ENCODE results near the gene VPREB1.
"Not testable (repeated sequence)": the region's sequence is repeated elsewhere in the genome, so short reads cannot be mapped to it uniquely, and the experiment has no call there.

VPREB1 gene

DNA sequence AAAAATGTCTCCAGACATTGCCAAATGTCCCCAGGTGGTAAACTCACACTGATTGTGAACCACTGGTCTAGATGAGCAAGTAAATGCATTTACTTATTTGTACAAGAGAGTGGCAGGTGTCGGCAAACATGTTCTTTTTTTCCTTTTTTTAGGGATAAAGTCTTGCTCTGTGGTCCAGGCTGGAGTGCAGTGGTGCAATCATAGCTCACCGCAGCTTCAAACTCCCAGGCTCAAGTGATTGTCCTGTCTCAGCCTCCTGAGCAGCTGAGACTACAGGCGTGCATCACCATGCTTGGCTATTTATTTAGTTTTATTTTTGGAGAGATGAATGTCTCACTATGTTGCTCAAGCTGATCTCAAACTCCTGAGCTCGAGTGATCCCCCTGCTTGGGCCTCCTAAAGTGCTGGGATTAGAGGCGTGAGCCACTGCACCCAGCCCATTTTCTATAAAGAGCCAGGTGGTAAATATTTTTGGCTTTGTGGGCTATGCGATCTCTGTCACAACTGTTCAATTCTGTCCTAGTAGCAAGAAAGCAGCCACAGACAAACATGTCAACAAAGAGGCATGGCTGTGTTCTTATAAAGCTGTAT, 1.4 kb downstream of the VPREB1 start:
- DNase-seq (ENCODE audit: low read depth in 3 of 3) = no peak

DNA sequence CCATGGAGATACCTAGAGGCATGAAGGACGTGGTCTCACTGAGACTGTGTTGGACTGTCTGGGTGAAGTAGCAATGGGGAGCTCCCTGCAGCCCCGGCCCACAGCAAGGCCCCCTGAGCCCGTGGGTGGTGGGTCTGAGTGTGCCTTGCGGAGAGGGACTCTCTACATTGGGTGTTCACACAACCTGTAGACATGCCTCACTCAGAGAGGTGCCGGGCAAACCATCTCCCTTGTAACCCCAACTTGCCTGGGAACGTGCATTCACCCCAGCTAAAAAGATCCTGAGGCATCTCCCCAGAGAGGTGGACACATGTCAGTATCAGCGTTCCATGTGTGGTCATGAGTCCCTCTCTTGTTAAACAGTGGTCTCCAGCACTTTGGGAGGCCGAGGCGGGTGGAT, 2.1 kb downstream of the VPREB1 start:
- DNase-seq (ENCODE audit: low read depth in 3 of 3) = no peak

DNA sequence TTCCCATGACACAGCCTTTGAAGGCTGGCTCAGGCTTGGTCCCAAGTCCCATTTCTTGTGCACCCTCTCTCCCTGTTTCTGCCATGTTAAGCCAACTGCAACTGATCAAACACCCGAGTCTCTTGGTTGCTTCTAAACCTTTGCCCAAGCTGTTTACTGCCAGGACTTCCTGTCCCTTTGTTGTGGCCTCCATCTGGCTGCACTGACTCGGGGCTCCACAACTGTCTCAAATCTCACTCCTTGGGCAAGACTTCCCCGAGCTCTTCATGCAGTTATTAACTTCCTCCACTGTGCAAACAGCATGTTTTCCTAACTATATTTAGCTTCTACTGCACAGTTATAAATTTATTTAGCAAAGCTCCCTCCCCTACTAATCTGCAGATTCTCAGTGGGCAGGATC, 4.3 kb downstream of the VPREB1 start:
- DNase-seq (ENCODE audit: low read depth in 3 of 3) = no peak

DNA sequence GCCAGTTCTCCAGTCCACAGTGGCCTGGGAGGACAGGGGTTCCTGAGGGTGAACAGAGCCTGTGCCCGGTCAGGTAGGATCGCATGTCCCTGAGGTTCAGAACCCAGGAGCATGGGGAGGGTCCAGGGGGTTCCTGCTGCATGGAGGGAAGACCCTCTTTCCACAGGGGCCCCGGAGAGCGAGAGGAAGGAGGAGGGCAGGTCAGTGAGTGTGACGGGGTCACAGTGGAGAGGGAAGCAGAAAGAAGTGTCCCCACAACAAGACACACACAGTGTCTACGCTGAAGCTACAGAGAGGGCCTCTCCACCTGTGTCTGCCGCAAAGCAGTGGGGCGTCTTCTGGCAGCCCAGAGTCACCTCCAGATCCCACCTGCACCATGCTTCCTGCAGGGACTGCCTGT, 6.1 kb downstream of the VPREB1 start:
- DNase-seq (ENCODE audit: low read depth in 3 of 3) = not testable (repeated sequence)

DNA sequence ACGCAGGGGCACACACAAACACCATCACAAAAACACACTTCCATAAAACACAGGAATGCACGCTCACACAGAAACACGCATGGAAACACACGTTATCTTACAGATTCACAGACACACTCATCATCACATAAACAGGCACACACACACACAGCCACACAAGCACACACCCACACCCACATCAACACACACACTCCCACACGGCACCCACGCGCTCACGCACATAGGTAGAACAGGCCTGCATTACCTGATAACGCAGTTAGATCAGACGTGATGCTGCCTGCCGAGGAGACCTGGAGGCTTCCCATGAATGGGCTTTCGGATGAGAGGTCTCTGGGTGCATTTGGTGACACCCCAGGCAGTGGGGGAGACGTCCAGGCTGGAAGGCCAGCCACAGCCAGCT, 11.5 kb downstream of the VPREB1 start:
- not testable (repeated sequence) for DNase-seq (ENCODE audit: low read depth in 3 of 3)

DNA sequence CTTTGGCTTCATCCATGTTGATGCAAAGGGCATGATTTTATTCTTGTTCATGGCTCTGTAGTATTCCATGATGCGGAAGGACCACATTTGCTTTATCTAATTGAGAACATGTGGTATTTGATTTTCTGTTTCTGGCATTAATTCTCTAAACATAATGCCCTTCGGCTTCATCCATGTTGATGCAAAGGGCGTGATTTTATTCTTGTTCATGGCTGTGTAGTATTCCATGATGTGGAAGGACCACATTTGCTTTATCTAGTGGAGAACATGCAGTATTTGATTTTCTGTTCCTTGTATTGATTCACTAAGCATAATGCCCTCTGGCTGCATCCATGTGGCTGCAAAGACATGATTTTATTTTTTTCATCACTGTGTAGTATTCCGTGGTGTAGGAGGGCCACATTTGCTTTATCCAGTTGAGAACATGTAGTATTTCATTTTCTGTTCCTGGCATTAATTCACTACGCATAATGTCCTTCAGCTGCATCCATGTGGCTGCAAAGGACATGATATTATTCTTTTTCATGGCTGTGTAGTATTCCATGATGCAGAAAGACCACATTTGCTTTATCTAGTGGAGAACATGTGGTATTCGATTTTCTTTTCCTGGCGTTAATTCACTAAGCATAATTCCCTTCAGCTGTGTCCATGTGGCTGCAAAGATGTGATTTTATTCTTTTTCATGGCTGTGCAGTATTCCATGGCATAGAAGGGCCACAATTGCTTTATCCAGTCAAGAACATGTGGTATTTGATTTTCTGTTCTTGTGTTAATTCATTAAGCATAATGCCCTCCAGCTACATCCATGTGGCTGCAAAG, 14.2 kb downstream of the VPREB1 start:
- not testable (repeated sequence) for DNase-seq (ENCODE audit: low read depth in 3 of 3)

DNA sequence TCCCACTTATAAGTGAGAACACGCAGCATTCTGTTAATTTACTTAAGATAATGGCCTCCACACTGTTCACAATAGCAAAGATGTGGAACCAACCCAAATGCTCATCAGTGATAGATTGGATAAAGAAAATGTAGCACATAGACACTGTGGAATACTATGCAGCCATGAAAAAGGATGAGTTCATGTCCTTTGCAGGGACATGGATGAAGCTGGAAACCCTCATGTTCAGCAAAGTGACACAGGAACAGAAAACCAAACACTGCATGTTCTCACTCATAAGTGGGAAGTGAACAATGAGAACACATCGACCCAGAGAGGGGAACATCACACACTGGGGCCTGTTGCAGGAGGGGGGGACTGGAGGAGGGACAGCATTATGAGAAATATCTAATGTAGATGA, 15.6 kb downstream of the VPREB1 start:
- not testable (repeated sequence) for DNase-seq (ENCODE audit: low read depth in 3 of 3)

DNA sequence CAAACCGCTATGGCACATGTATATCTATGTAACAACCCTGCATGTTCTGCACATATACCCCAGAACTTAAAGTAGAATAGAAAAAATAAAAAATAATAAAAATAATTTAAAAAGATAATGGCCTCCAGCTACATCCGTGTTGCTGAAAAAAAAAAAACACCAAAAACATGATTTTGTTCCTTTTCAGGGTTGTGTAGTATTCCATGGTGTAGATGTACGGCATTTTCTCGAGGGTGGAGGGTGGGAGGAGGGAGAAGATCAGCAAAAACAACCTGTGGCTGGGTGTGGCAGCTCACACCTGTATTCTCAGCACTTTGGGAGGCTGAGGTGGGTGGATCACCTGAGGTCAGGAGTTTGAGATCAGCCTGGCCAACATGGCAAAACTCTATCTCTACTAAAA, 16.0 kb downstream of the VPREB1 start:
- DNase-seq (ENCODE audit: low read depth in 3 of 3) = not testable (repeated sequence)

DNA sequence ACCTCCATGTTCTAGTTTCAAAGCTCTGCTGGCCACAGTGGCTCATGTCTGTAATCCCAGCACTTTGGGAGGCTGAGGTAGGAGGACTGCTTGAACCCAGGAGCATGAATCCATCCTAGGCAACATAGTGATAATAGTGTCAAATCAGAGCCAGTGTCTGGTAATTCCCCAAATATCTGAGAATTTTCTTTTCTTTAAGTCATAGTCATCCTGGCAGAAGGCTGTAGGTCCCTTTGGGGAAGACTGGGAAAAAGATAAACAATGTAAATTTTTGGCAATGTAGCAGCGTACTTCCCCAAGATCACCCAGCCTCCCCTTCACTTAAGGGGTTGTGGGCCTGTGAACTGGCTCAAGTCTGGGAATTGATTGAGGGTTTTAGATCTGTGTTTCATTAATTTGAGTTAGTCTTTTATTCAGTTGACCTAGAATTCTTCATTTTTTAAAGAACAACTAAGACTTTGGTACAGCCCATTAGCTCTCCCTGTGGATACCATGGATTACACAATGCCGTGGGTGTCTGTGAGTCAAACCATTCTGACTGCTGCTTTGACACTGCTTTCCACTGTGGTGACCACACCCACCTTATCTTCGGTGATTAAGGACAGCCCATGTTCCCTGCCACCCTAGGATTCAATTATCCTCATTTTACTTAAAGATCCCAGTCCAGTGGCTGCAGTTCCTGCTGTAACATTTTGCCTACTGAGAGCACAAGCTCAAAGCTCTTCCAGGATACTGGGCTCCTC, 17.9 kb downstream of the VPREB1 start:
- not testable (repeated sequence) for DNase-seq (ENCODE audit: low read depth in 3 of 3)

DNA sequence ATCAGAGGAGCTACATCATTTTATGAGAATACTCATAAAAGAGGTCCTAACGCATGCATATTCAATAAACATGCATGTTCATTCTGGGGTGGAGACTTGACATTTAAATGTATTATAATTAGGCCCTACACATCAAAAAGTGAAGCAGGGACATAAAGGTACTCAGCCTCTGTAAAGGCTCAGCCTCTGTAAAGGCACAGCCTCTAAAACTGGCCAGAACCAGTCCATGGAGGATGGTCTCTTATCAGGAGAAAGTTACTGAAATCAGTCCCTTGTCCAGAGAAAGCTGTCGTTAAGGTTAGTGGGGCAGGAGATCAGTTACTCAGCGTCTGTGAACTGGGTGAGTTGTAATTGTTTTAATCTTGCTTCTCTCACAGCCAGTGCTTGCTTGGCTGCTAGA, 19.2 kb downstream of the VPREB1 start:
- not testable (repeated sequence) for DNase-seq (ENCODE audit: low read depth in 3 of 3)

DNA sequence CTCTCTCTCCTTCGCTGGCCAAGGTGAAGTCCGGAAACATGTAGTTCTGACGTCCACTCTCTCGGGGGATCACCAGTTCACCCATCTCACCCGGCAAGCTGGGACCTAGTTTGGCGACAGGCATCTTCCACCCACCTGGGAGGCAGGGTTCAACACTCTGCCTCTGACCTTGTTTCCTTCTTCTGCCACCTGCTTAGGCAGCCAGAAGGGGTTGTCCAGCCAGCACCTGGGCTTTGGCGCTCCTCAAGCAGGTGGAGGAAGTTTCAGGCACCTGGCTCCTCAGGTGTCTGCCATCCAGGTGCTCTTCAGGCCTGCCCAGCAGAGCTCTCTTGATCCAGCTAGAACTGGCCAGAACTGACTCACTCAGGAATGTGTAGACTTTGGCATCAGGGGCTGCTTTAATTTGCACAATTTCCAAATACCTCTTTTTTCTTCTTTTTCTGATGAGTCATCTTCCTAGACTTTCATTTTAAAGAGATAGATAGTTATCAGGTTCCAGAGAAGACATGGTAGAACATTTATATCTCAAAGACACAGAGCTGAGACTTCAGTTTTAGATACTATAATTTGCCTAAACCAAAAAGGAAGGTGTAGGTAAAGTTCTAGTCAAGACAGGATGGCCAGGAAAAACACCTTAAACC, 25.6 kb downstream of the VPREB1 start:
- DNase-seq (ENCODE audit: low read depth in 3 of 3) = not testable (repeated sequence)

DNA sequence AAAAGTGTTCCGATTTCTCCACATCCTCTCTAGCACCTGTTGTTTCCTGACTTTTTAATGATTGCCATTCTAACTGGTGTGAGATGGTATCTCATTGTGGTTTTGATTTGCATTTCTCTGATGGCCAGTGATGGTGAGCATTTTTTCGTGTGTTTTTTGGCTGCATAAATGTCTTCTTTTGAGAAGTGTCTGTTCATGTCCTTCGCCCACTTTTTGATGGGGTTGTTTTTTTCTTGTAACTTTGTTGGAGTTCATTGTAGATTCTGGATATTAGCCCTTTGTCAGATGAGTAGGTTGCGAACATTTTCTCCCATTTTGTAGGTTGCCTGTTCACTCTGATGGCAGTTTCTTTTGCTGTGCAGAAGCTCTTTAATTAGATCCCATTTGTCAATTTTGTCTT, 32.8 kb downstream of the VPREB1 start:
- DNase-seq (ENCODE audit: low read depth in 3 of 3) = not testable (repeated sequence)

DNA sequence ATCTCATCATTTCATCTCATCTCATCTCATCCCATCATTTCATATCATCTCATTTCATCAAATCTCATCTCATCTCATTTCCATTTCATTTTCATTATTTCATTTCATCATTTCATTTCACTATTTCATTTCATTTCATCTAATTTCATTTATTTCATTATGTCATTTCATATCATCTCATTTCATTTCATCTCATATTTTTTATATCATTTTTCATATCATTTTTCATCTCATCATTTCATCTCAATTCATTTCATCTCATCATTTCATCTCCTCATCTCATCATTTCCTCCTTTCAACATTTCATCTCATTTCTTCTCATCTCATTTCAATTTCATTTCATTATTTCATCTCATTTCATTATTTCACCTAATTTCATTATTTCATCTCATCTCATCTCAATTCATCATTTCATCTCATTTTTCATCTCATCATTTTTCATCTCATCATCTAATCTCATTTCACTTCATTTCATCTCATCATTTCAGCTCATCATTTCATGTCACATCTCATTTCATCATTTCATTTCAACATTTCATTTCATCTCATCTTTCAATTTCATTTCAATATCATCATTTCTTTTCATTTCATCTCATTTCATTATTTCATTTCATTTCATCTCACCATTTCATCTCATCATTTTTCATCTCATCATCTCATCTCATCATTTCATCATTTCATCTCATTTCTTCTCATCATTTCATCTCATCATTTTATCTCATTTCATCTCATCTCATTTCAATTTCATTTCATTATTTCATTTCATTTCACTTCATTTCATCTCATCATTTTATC, 40.6 kb downstream of the VPREB1 start:
- DNase-seq (ENCODE audit: low read depth in 3 of 3) = not testable (repeated sequence)

DNA sequence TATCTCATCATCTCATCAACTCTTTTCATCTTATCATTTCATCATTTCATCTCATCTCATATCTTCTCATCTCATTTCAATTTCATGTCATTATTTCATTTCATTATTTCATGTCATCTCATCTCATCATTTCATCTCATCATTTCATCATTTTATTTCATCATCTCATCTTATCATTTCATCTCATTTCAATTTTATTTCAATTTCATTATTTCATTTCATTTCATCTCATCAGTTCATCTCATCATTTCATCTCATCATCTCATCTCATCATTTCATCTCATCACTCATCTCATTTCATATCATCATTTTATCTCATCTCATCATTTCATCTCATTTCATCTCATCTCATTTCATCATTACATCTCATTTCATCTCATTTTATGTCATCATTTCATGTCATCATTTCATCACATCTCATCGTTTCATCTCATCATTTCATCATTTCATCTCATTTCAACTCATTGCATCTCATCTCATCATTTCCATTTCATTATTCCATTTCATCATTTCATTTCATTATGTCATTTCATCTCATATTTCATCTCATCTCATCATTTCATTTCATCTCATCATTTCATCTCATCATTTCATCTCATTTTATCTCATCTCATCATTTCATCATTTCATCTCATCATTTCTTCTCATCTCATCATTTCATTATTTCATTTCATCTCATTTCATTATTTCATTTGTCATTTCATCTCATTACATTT, 42.0 kb downstream of the VPREB1 start:
- DNase-seq (ENCODE audit: low read depth in 3 of 3) = not testable (repeated sequence)

DNA sequence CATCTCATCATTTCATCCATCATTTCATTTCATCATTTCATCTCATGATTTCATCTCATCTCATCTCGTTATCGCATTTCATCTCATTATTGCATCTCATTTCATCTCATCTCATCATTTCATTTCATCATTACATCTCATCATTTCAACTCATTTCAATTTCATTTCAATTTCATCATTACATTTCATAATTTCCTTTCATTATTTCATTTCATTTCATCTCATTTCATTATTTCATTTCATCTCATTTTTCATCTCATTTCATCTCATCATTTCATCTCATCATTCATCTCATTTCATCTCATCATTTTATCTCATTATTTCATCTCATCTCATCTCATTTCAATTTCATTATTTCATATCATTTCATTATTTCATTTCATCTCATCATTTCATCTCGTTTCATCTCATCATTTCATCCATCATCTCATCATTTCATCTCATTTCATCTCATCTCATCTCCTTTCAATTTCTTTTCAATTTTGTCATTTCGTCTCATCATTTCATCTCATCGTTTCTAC, 42.6 kb downstream of the VPREB1 start:
- DNase-seq (ENCODE audit: low read depth in 3 of 3) = not testable (repeated sequence)

DNA sequence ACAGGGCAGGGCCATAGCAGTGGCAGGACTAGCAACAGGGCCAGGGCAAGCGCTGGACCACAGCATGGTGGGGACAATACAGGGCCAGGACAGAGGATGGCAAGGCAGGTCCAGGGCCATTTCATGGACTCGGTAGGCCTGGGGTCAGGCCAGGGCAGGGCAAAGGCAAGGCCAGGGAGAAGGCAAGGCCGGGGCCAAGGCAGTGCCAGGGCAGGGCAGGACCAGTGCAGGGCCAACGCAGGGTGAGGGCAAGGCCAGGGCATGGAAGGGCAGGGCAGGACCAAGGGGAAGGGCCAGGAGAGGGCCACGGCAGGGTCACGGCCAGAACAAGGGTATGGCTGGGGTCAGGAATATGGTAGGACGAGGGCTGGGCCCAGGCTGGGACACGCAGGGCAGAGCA, 45.1 kb downstream of the VPREB1 start:
- DNase-seq (ENCODE audit: low read depth in 3 of 3) = not testable (repeated sequence)

DNA sequence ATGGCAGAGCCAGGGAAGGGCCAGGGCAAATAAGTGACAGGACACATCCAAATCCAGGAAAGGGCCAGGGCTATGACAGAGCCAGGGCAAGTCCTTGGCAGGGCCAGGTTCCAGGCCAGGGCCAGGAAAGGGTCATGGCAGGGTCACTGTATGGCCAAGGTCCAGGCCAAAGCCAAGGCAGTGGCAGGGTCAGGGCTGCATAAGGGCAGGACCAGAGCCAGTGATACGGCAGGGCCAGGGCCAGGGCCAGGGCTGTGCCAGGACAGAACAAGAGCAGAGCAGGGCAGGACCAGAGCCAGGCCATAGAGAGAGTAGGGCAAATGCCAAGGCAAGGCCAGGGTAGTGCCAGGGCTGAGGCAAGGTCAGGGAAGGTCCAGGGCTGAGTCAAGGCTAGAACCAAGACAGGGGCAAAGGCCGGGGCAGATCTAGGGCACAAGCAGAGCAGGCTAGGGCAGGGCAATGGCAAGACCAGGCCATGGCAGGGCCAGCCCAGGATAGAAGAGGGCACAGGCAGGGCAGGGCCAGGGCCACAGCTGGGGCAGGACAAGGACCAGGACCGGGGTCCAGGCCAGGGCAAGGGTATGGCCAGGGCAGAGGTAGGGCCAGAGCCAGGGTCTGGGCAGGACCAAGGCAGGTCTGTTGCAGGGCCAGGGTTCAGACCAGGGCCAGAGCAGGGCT, 46.7 kb downstream of the VPREB1 start:
- DNase-seq (ENCODE audit: low read depth in 3 of 3) = not testable (repeated sequence)

DNA sequence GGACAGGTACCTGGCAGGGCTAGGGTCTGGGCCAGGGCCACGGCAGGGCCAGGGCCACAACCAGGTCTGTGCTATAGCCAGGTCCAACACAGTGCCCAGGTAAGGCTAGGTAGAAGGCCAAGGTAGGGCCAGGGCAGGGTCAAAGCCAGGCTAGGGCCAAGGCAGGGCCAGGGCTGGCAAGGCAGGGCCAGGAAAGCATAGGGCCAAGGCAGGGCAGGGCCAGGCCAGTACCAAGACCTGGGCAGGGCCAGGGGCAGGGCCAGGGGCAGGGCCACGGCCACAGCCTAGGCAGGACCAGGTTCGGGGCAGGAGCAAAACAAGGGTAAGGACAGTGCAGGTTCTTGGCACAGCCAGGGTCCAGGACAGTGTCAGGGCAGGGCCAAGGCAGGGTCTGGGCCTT, 48.1 kb downstream of the VPREB1 start:
- DNase-seq (ENCODE audit: low read depth in 3 of 3) = not testable (repeated sequence)

DNA sequence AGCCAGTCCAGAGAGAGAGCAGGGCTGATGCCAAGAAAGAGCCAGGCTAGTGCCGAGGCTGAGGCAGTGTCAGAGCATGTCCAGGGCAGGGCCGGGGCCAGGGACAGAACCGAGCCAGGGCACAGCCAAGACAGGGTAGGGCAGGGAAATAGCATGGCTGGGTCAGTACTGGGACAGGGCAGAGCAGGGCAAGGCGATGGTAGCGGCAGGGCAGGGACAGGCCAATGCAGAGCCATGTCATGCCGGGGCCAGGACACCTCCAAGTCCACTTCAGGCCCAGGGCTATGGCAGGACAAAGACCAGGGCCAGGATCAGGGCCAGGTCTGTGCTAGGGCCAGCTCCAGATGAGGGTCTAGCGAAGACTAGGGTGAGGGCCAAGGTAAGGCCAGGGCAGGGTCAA, 48.9 kb downstream of the VPREB1 start:
- DNase-seq (ENCODE audit: low read depth in 3 of 3) = not testable (repeated sequence)

DNA sequence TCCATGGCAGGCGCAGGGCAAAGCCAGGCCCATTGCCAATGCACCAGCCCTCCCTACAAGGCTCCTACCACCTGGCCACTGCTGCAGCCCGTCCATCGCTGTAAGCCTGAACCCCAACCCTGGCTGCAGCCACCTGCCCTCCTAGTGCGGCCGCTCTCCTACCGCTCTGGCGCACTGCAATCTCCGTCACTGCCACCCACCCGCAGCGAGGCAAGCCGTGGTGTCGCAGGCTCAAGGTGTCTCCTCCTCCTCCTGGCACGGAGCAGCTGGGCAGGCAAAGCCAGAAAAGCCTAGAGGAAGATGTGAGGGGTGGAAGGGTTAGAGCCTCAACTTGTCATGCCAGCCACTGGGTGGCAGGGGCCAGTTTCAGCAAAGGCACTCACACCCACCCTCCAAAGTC, 50.1 kb downstream of the VPREB1 start:
- not testable (repeated sequence) for DNase-seq (ENCODE audit: low read depth in 3 of 3)

All from stimulated activated CD4-positive, alpha-beta T cell treated with anti-CD3 and anti-CD28 coated beads, TNF-alpha, amount 100 ng/mL, for 4 hours (primary cell).